B cell (primary cell): ENCODE measurements around the gene ZBTB6.

Experiments used
- CTCF ChIP-seq: fragments of 200-600 bp; IDR thresholded peaks from one replicate; pipeline ENCODE4 v1.8.0; 2022; ENCODE audit warnings: antibody characterized with exemption, mild to moderate bottlenecking
- EZH2 ChIP-seq: IDR thresholded peaks from 2 replicates; pipeline ENCODE4 v1.6.1; 2012; ENCODE audit warnings: borderline replicate concordance, low read depth, mild to moderate bottlenecking, moderate library complexity, low read length; ENCODE audit not compliant: insufficient read depth, poor library complexity, severe bottlenecking

DNA sequence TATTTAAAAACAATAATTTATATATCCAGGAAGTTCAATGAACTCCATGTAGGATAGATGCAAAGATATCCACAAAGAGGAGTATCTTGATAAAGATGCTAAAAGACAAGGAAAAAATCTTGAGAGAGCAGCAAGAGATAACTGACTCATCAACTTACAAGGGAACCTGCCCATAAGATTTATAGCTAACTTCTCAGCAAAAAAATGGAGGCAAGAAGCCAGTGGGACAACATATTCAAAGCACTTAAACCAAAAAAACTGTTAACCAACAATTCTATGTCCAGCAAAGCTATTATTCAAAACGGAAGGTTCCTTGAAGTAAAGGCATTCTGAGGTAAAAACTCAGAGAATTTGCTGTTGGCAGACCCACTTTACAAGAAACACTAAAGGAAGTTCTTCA, 48.0 kb upstream of the ZBTB6 start:
- TF ChIP-seq CTCF: no peak
- TF ChIP-seq EZH2: no peak
